ENCODE data around the gene TOMM20.

TOMM20 gene

GRCh38 chr1:235138821-235139220 is 10.2 kb upstream of the TOMM20 start:
- Histone ChIP-seq H3K27me3 (ENCODE audit: control insufficient read depth in 1 of 2, insufficient read depth in 2 of 2, low read length in 2 of 2) (no peaks in the 10 kb centered on the region), H3K9me3 (ENCODE audit: control insufficient read depth in 1 of 2, low read length in 2 of 2) (no peaks in the 10 kb centered on the region), H3K9ac (ENCODE audit: low read depth in 1 of 2, low read length in 2 of 2) (no peak overlapping the region), H3K4me1 (ENCODE audit: control insufficient read depth in 1 of 2, insufficient read depth in 2 of 2, low read length in 2 of 2) (no peaks in the 10 kb centered on the region), H3K4me3 (ENCODE audit: low read depth in 1 of 2, low read length in 2 of 2) (no peak overlapping the region), H3K27ac (ENCODE audit: low read depth, low read length) (no peak overlapping the region), H3K36me3 (ENCODE audit: control insufficient read depth in 1 of 2, insufficient read depth in 2 of 2, low read length in 2 of 2) (peaks cover 26 to 66% of the 10 kb centered on the region in 2 donors)

DNA sequence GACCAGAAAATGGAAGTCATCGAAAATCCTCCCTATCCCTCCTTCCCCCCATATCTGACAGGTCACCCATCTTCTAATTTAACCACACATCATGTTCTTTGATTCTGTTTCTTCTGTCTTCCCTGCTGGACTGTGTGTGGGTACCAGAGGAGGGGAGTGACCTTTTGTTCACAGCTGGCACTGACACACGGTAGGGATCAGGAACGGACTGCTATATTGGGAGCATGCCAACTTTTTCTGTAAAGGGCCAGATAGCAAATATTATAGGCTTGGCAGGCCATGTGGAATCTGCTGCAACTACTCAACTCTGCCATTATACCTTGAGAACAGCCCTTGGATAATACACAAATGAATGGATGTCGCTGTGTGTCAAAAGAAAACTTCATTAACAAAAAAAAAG is 7.5 kb upstream of the TOMM20 start:
- Histone ChIP-seq H3K4me3 (ENCODE audit: low read depth in 1 of 2, low read length in 2 of 2) (no peak overlapping the region), H3K9ac (ENCODE audit: low read depth in 1 of 2, low read length in 2 of 2) (no peak overlapping the region), H3K9me3 (ENCODE audit: control insufficient read depth in 1 of 2, low read length in 2 of 2) (no peaks in the 10 kb centered on the region), H3K27me3 (ENCODE audit: control insufficient read depth in 1 of 2, insufficient read depth in 2 of 2, low read length in 2 of 2) (no peaks in the 10 kb centered on the region), H3K36me3 (ENCODE audit: control insufficient read depth in 1 of 2, insufficient read depth in 2 of 2, low read length in 2 of 2) (peaks cover 26 to 67% of the 10 kb centered on the region in 2 donors), H3K27ac (ENCODE audit: low read depth, low read length) (no peak overlapping the region), H3K4me1 (ENCODE audit: control insufficient read depth in 1 of 2, insufficient read depth in 2 of 2, low read length in 2 of 2) (no peaks in the 10 kb centered on the region)

DNA sequence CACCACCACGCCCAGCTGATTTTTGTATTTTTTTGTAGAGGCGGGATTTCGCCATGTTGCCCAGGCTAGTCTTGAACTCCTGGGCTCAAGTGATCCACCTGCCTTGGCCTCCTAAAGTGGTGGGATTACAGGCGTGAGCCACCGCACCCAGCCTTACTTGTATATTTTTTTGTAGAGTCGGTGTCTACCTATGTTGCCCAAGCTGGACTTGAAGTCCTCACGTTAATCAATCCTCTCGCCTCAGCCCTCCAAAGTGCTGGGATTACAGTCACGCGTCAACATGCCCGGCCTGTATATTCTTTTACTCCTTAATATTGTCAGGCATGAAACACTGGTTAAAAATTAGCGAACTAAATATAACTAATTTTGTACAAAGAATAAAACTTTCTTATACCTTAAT is 5.5 kb upstream of the TOMM20 start:
- H3K9ac ChIP-seq (ENCODE audit: low read depth in 1 of 2, low read length in 2 of 2): no peak overlapping the region
- no peaks in the 10 kb centered on the region for H3K4me1 ChIP-seq (ENCODE audit: control insufficient read depth in 1 of 2, insufficient read depth in 2 of 2, low read length in 2 of 2)
- peaks cover 18 to 59% of the 10 kb centered on the region in 2 donors for H3K36me3 ChIP-seq (ENCODE audit: control insufficient read depth in 1 of 2, insufficient read depth in 2 of 2, low read length in 2 of 2)
- H3K27me3 ChIP-seq (ENCODE audit: control insufficient read depth in 1 of 2, insufficient read depth in 2 of 2, low read length in 2 of 2): no peaks in the 10 kb centered on the region
- H3K4me3 ChIP-seq (ENCODE audit: low read depth in 1 of 2, low read length in 2 of 2): no peak overlapping the region
- H3K27ac ChIP-seq (ENCODE audit: low read depth, low read length): no peak overlapping the region
- H3K9me3 ChIP-seq (ENCODE audit: control insufficient read depth in 1 of 2, low read length in 2 of 2): no peaks in the 10 kb centered on the region

GRCh38 chr1:235133086-235133485 is 4.4 kb upstream of the TOMM20 start:
- H3K9ac ChIP-seq (ENCODE audit: low read depth in 1 of 2, low read length in 2 of 2): no peak overlapping the region
- no peak overlapping the region for H3K27ac ChIP-seq (ENCODE audit: low read depth, low read length)
- H3K4me3 ChIP-seq (ENCODE audit: low read depth in 1 of 2, low read length in 2 of 2): no peak overlapping the region
- no peaks in the 10 kb centered on the region for H3K27me3 ChIP-seq (ENCODE audit: control insufficient read depth in 1 of 2, insufficient read depth in 2 of 2, low read length in 2 of 2)
- peaks cover 14 to 52% of the 10 kb centered on the region in 2 donors for H3K36me3 ChIP-seq (ENCODE audit: control insufficient read depth in 1 of 2, insufficient read depth in 2 of 2, low read length in 2 of 2)
- H3K4me1 ChIP-seq (ENCODE audit: control insufficient read depth in 1 of 2, insufficient read depth in 2 of 2, low read length in 2 of 2): no peaks in the 10 kb centered on the region
- H3K9me3 ChIP-seq (ENCODE audit: control insufficient read depth in 1 of 2, low read length in 2 of 2): no peaks in the 10 kb centered on the region

- peaks cover 6 to 42% of the 10 kb centered on the region in 2 donors for H3K36me3 ChIP-seq (ENCODE audit: control insufficient read depth in 1 of 2, insufficient read depth in 2 of 2, low read length in 2 of 2)
- H3K4me3 ChIP-seq (ENCODE audit: low read depth in 1 of 2, low read length in 2 of 2): no peak overlapping the region
- H3K27me3 ChIP-seq (ENCODE audit: control insufficient read depth in 1 of 2, insufficient read depth in 2 of 2, low read length in 2 of 2): no peaks in the 10 kb centered on the region
- no peak overlapping the region for H3K9ac ChIP-seq (ENCODE audit: low read depth in 1 of 2, low read length in 2 of 2)
- H3K27ac ChIP-seq (ENCODE audit: low read depth, low read length): no peak overlapping the region
- H3K4me1 ChIP-seq (ENCODE audit: control insufficient read depth in 1 of 2, insufficient read depth in 2 of 2, low read length in 2 of 2): peaks cover 3 to 8% of the 10 kb centered on the region in 2 donors
- H3K9me3 ChIP-seq (ENCODE audit: control insufficient read depth in 1 of 2, low read length in 2 of 2): no peaks in the 10 kb centered on the region
Observed at GRCh38 chr1:235131961-235132360, 3.3 kb upstream of the TOMM20 start.

DNA sequence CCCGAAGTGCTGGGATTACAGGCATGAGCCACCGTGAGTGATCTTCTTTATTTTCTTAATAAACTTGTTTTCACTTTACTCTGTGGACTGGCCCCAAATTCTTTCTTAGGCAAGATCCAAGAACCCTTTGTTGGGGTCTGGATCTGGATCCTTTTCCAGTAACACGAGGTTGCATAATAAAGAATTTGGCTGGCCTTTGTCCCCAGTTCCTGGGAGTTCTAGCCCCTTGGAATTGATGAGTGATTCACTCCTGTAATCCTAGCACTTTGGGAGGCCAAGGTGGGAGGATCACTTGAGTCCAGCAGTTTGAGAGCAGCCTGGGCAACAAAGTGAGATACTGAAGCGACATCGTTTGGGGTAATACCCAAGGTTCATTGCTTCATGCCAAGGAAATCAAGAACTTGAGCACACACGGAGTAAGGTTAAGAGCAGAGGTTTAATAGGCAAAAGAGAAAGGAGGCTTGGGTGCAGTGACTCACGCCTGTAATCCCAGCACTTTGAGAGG is 2.2 kb upstream of the TOMM20 start:
- Histone ChIP-seq H3K9ac (ENCODE audit: low read depth in 1 of 2, low read length in 2 of 2) (no peak overlapping the region), H3K27me3 (ENCODE audit: control insufficient read depth in 1 of 2, insufficient read depth in 2 of 2, low read length in 2 of 2) (no peaks in the 10 kb centered on the region), H3K36me3 (ENCODE audit: control insufficient read depth in 1 of 2, insufficient read depth in 2 of 2, low read length in 2 of 2) (peaks cover 0 to 30% of the 10 kb centered on the region in 2 donors), H3K4me1 (ENCODE audit: control insufficient read depth in 1 of 2, insufficient read depth in 2 of 2, low read length in 2 of 2) (peaks cover 8 to 9% of the 10 kb centered on the region in 2 donors), H3K27ac (ENCODE audit: low read depth, low read length) (no peak overlapping the region), H3K9me3 (ENCODE audit: control insufficient read depth in 1 of 2, low read length in 2 of 2) (no peaks in the 10 kb centered on the region), H3K4me3 (ENCODE audit: low read depth in 1 of 2, low read length in 2 of 2) (no peak overlapping the region)

GRCh38 chr1:235129774-235130570 is 1.3 kb upstream of the TOMM20 start:
- H3K4me1 ChIP-seq (ENCODE audit: control insufficient read depth in 1 of 2, insufficient read depth in 2 of 2, low read length in 2 of 2): peaks cover 8 to 9% of the 10 kb centered on the region in 2 donors
- peaks cover 0 to 23% of the 10 kb centered on the region in 2 donors for H3K36me3 ChIP-seq (ENCODE audit: control insufficient read depth in 1 of 2, insufficient read depth in 2 of 2, low read length in 2 of 2)
- H3K27ac ChIP-seq (ENCODE audit: low read depth, low read length): no peak overlapping the region
- no peak overlapping the region for H3K4me3 ChIP-seq (ENCODE audit: low read depth in 1 of 2, low read length in 2 of 2)
- H3K27me3 ChIP-seq (ENCODE audit: control insufficient read depth in 1 of 2, insufficient read depth in 2 of 2, low read length in 2 of 2): no peaks in the 10 kb centered on the region
- no peaks in the 10 kb centered on the region for H3K9me3 ChIP-seq (ENCODE audit: control insufficient read depth in 1 of 2, low read length in 2 of 2)
- H3K9ac ChIP-seq (ENCODE audit: low read depth in 1 of 2, low read length in 2 of 2): no peak overlapping the region

- H3K27me3 ChIP-seq (ENCODE audit: control insufficient read depth in 1 of 2, insufficient read depth in 2 of 2, low read length in 2 of 2): no peaks in the 10 kb centered on the region
- H3K4me1 ChIP-seq (ENCODE audit: control insufficient read depth in 1 of 2, insufficient read depth in 2 of 2, low read length in 2 of 2): peaks cover 8 to 9% of the 10 kb centered on the region in 2 donors
- peak overlapping the region; percentile 91 to 96 for H3K9ac ChIP-seq (ENCODE audit: low read depth in 1 of 2, low read length in 2 of 2)
- H3K4me3 ChIP-seq (ENCODE audit: low read depth in 1 of 2, low read length in 2 of 2): peak overlapping the region; percentile 97 to 99
- peaks cover 0 to 17% of the 10 kb centered on the region in 2 donors for H3K36me3 ChIP-seq (ENCODE audit: control insufficient read depth in 1 of 2, insufficient read depth in 2 of 2, low read length in 2 of 2)
- no peak overlapping the region for H3K27ac ChIP-seq (ENCODE audit: low read depth, low read length)
- no peaks in the 10 kb centered on the region for H3K9me3 ChIP-seq (ENCODE audit: control insufficient read depth in 1 of 2, low read length in 2 of 2)
Observed at GRCh38 chr1:235127732-235128455, 743 bp downstream of the TOMM20 start.

GRCh38 chr1:235127203-235127602 is 1.4 kb downstream of the TOMM20 start:
- Histone ChIP-seq H3K9ac (ENCODE audit: low read depth in 1 of 2, low read length in 2 of 2) (peak overlapping the region; percentile 91 to 96), H3K4me3 (ENCODE audit: low read depth in 1 of 2, low read length in 2 of 2) (peak overlapping the region; percentile 97 to 99), H3K9me3 (ENCODE audit: control insufficient read depth in 1 of 2, low read length in 2 of 2) (no peaks in the 10 kb centered on the region), H3K27ac (ENCODE audit: low read depth, low read length) (no peak overlapping the region), H3K4me1 (ENCODE audit: control insufficient read depth in 1 of 2, insufficient read depth in 2 of 2, low read length in 2 of 2) (peaks cover 8 to 9% of the 10 kb centered on the region in 2 donors), H3K27me3 (ENCODE audit: control insufficient read depth in 1 of 2, insufficient read depth in 2 of 2, low read length in 2 of 2) (no peaks in the 10 kb centered on the region), H3K36me3 (ENCODE audit: control insufficient read depth in 1 of 2, insufficient read depth in 2 of 2, low read length in 2 of 2) (peaks cover 0 to 16% of the 10 kb centered on the region in 2 donors)

DNA sequence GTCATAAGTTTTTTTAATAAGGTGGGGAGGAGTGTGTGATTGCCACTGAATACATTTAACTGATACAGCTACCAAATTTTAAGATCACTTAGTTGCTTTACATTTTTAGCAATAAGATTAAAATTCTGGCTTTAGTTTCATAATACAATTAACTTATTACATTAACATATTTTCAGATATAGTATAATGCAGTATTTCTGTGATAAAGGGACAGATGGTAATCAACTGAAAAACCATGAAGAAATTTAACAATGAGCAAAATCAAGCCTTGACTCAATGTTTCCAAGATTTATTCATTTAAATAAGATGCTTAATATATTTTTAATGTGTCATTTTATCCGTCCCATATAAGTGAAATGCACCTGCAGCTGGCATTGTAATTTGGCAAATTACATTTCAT is 4.0 kb downstream of the TOMM20 start:
- H3K4me1 ChIP-seq (ENCODE audit: control insufficient read depth in 1 of 2, insufficient read depth in 2 of 2, low read length in 2 of 2): peaks cover 8 to 9% of the 10 kb centered on the region in 2 donors
- H3K36me3 ChIP-seq (ENCODE audit: control insufficient read depth in 1 of 2, insufficient read depth in 2 of 2, low read length in 2 of 2): peaks cover 0 to 30% of the 10 kb centered on the region in 2 donors
- H3K27ac ChIP-seq (ENCODE audit: low read depth, low read length): no peak overlapping the region
- no peaks in the 10 kb centered on the region for H3K9me3 ChIP-seq (ENCODE audit: control insufficient read depth in 1 of 2, low read length in 2 of 2)
- no peak overlapping the region for H3K9ac ChIP-seq (ENCODE audit: low read depth in 1 of 2, low read length in 2 of 2)
- H3K27me3 ChIP-seq (ENCODE audit: control insufficient read depth in 1 of 2, insufficient read depth in 2 of 2, low read length in 2 of 2): no peaks in the 10 kb centered on the region
- no peak overlapping the region for H3K4me3 ChIP-seq (ENCODE audit: low read depth in 1 of 2, low read length in 2 of 2)
